HepG2 (cell line): ENCODE results near the gene KATNB1. TPM values are rescaled to one million over a fixed set of nuclear protein-coding genes. Genes with fewer than 3 reads are reported as not detected.

Source experiments
- ARNT ChIP-seq: fragments of 450-650 bp; IDR thresholded peaks from 2 replicates; pipeline ENCODE4 v1.6.1; 2017
- DNMT3B ChIP-seq: conservative IDR thresholded peaks from 2 replicates; pipeline ENCODE4 v1.6.1; 2016; ENCODE audit warnings: missing biosample characterization, control low read depth
- DPF2 ChIP-seq: sonication (generic); formaldehyde crosslinking; IDR thresholded peaks from 2 replicates; pipeline ENCODE4 v1.4.0; 2020; ENCODE audit warnings: mild to moderate bottlenecking, low read depth, missing genetic modification reagents, borderline replicate concordance
- ETV5 ChIP-seq: IDR thresholded peaks from 2 replicates; pipeline ENCODE4 v1.6.1; 2018; ENCODE audit warnings: missing biosample characterization, missing genetic modification reagents, inconsistent platforms, borderline replicate concordance
- HDAC2 ChIP-seq: sonication (generic); formaldehyde crosslinking; IDR thresholded peaks from 2 replicates; pipeline ENCODE4 v1.4.0; 2020; ENCODE audit warnings: missing genetic modification reagents
- HNRNPL ChIP-seq: fragments of 200-400 bp; formaldehyde crosslinking; IDR thresholded peaks from 2 replicates; pipeline ENCODE4 v1.6.1; 2017; ENCODE audit warnings: mild to moderate bottlenecking, low read depth, low read length
- MIXL1 ChIP-seq: IDR thresholded peaks from 2 replicates; pipeline ENCODE4 v1.6.1; 2016
- NR3C1 ChIP-seq: sonication (generic); formaldehyde crosslinking; IDR thresholded peaks from 2 replicates; pipeline ENCODE4 v1.4.0; 2020; ENCODE audit warnings: missing genetic modification reagents
- SALL1 ChIP-seq: sonication (generic); formaldehyde crosslinking; IDR thresholded peaks from 2 replicates; pipeline ENCODE4 v1.8.0; 2022; ENCODE audit warnings: mild to moderate bottlenecking, missing genetic modification reagents
- SAP130 ChIP-seq: IDR thresholded peaks from 2 replicates; pipeline ENCODE4 v1.6.1; 2016; ENCODE audit warnings: low read depth
- STAG1 ChIP-seq: sonication (generic); formaldehyde crosslinking; IDR thresholded peaks from 2 replicates; pipeline ENCODE4 v1.4.0; 2020; ENCODE audit warnings: missing genetic modification reagents
- TGIF2 ChIP-seq: IDR thresholded peaks from 2 replicates; pipeline ENCODE4 v1.6.1; 2016; ENCODE audit warnings: control low read depth, missing compliant biosample characterization
- ZBTB38 ChIP-seq: sonication (generic); formaldehyde crosslinking; IDR thresholded peaks from 2 replicates; pipeline ENCODE4 v1.5.1; 2020; ENCODE audit warnings: mild to moderate bottlenecking, missing genetic modification reagents
- ZFX ChIP-seq: sonication (generic); formaldehyde crosslinking; IDR thresholded peaks from 2 replicates; pipeline ENCODE4 v1.4.0; 2020; ENCODE audit warnings: mild to moderate bottlenecking, low read depth, missing genetic modification reagents, moderate library complexity
- ZNF101 ChIP-seq: sonication (generic); formaldehyde crosslinking; IDR thresholded peaks from 2 replicates; pipeline ENCODE4 v1.4.0; 2020; ENCODE audit warnings: mild to moderate bottlenecking, low read depth, missing genetic modification reagents, borderline replicate concordance
- ZNF598 ChIP-seq: sonication (generic); formaldehyde crosslinking; IDR thresholded peaks from 2 replicates; pipeline ENCODE4 v1.5.1; 2020; ENCODE audit warnings: mild to moderate bottlenecking, missing genetic modification reagents, borderline replicate concordance
- ZNF747 ChIP-seq: sonication (generic); formaldehyde crosslinking; IDR thresholded peaks from 2 replicates; pipeline ENCODE4 v1.8.1; 2023; ENCODE audit warnings: missing genetic modification reagents, mild to moderate bottlenecking, borderline replicate concordance
- ZNF781 ChIP-seq: sonication (generic); formaldehyde crosslinking; IDR thresholded peaks from 2 replicates; pipeline ENCODE4 v1.5.1; 2020; ENCODE audit warnings: borderline replicate concordance, mild to moderate bottlenecking, missing genetic modification reagents; ENCODE audit errors: not compliant biosample characterization
- polyA plus RNA-seq, 8 experiments: library from polyadenylated mRNA; depleted of rRNA in 3 of 8; stranded (reverse) in 7 of 8; unstranded in 1 of 8; fragments of >200 nt; fragmentation: Illumina TruSeq in 4 of 8; extraction: Trizol in 4 of 8; gene quantifications; 2 replicates each; pipeline versions ENCODE4 v1.2.1 to v1.2.3, GENCODE V29; 2011 to 2016; ENCODE audit warnings: low read depth in 4 of 8, missing spikeins in 1 of 8, mixed read lengths in 1 of 8; ENCODE audit not compliant: insufficient read depth in 1 of 8
- total RNA-seq, 5 experiments: library from RNA; depleted of rRNA; stranded (reverse); fragments of >200 nt; fragmentation: Illumina TruSeq; extraction: Trizol; gene quantifications; 2 replicates each; pipeline ENCODE4 v1.2.3, GENCODE V29; 2016; ENCODE audit warnings: low read depth in 1 of 5
- TF ChIP-seq, protein P1 (sequence below): sonication (generic); formaldehyde crosslinking; IDR thresholded peaks from 2 replicates; pipeline ENCODE4 v1.4.0; 2020; ENCODE audit warnings: missing genetic modification reagents, mild to moderate bottlenecking, borderline replicate concordance
- TF ChIP-seq, protein P2 (sequence below): IDR thresholded peaks from 2 replicates; pipeline ENCODE4 v1.6.1; 2016; ENCODE audit warnings: missing genetic modification reagents, missing compliant biosample characterization
- TF ChIP-seq, protein P3 (sequence below): IDR thresholded peaks from 2 replicates; pipeline ENCODE4 v1.6.1; 2016; ENCODE audit warnings: mild to moderate bottlenecking
- TF ChIP-seq, protein P4 (sequence below), 2 experiments: sonication (generic) in 1 of 2; formaldehyde crosslinking in 1 of 2; IDR thresholded peaks; 2 replicates each; pipeline versions ENCODE4 v1.4.0 to v1.6.1; 2018 to 2020; ENCODE audit warnings: missing genetic modification reagents in 2 of 2, borderline replicate concordance in 1 of 2, low read depth in 1 of 2, mild to moderate bottlenecking in 1 of 2, missing biosample characterization in 1 of 2
- TF ChIP-seq, protein P5 (sequence below): sonication (generic); formaldehyde crosslinking; IDR thresholded peaks from 2 replicates; pipeline ENCODE4 v1.5.0; 2020; ENCODE audit warnings: missing genetic modification reagents

The KATNB1 gene
- total and polyA plus RNA-seq, 2 of the 13 experiments (the other 11 are each of a cell fraction or from before 2014, with no cell fraction given): 31.5 to 43.5 TPM

DNA sequence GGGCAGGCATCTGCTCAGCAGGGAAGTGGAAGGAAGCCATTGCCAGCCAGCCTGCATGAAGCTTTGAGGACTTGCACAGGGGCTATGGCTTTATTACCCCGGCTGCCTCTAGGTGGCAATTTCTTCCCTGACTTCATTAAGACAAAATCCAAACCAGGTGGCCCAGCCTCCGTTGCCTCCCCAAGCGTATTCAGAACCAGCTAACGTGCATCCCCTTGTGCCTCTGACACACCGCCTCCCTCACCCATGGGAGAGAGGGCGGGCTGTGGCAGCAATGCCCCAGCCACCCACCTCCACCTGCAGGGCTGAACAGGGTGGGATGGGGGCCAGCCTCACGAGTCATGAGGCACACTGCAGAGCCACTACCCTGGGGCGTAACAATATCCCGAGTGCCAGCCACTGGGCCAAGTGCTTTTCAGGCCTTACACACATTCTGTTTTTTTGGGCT is 59.9 kb downstream of the KATNB1 start (continued):
- TF ChIP-seq, protein P1, sequence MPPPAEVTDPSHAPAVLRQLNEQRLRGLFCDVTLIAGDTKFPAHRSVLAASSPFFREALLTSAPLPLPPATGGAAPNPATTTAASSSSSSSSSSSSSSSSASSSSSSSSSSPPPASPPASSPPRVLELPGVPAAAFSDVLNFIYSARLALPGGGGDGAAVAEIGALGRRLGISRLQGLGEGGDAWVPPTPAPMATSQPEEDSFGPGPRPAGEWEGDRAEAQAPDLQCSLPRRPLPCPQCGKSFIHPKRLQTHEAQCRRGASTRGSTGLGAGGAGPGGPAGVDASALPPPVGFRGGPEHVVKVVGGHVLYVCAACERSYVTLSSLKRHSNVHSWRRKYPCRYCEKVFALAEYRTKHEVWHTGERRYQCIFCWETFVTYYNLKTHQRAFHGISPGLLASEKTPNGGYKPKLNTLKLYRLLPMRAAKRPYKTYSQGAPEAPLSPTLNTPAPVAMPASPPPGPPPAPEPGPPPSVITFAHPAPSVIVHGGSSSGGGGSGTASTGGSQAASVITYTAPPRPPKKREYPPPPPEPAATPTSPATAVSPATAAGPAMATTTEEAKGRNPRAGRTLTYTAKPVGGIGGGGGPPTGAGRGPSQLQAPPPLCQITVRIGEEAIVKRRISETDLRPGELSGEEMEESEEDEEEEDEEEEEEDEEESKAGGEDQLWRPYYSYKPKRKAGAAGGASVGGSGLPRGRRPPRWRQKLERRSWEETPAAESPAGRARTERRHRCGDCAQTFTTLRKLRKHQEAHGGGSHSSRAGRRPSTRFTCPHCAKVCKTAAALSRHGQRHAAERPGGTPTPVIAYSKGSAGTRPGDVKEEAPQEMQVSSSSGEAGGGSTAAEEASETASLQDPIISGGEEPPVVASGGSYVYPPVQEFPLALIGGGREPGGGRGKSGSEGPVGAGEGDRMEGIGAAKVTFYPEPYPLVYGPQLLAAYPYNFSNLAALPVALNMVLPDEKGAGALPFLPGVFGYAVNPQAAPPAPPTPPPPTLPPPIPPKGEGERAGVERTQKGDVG (CRISPR knock-in tag): peak; percentile 72; the same call in 1 of the 2 replicates
- TF ChIP-seq, protein P2, sequence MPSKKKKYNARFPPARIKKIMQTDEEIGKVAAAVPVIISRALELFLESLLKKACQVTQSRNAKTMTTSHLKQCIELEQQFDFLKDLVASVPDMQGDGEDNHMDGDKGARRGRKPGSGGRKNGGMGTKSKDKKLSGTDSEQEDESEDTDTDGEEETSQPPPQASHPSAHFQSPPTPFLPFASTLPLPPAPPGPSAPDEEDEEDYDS (CRISPR knock-in tag): 0 out of 2 replicates have a peak, but pooled peaks have one; percentile 31
- TF ChIP-seq ZNF747 (CRISPR knock-in tag) (no peak), HNRNPL (peak; percentile 78; the same call in 1 of the 2 replicates), MIXL1 (CRISPR knock-in tag) (peak; percentile 69; the same call in 1 of the 2 replicates), ZNF781 (no peak), ZNF598 (no peak), HDAC2 (CRISPR knock-in tag) (0 out of 2 replicates have a peak, but pooled peaks have one; percentile 10), TGIF2 (no peak), DNMT3B (CRISPR knock-in tag) (no peak), SALL1 (CRISPR knock-in tag) (peak; percentile 45; the same call in 1 of the 2 replicates), ZFX (CRISPR knock-in tag) (peak; percentile 35; the same call in 1 of the 2 replicates), ZNF101 (CRISPR knock-in tag) (no peak), NR3C1 (CRISPR knock-in tag) (no peak), DPF2 (CRISPR knock-in tag) (no peak), ARNT (no peak), ETV5 (no peak), ZBTB38 (CRISPR knock-in tag) (peak; percentile 97), SAP130 (CRISPR knock-in tag) (peak; percentile 25; the same call in 1 of the 2 replicates), STAG1 (CRISPR knock-in tag) (peak; percentile 76)
- TF ChIP-seq, protein P3, sequence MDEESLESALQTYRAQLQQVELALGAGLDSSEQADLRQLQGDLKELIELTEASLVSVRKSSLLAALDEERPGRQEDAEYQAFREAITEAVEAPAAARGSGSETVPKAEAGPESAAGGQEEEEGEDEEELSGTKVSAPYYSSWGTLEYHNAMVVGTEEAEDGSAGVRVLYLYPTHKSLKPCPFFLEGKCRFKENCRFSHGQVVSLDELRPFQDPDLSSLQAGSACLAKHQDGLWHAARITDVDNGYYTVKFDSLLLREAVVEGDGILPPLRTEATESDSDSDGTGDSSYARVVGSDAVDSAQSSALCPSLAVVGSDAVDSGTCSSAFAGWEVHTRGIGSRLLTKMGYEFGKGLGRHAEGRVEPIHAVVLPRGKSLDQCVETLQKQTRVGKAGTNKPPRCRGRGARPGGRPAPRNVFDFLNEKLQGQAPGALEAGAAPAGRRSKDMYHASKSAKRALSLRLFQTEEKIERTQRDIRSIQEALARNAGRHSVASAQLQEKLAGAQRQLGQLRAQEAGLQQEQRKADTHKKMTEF (CRISPR knock-in tag): peak; percentile 35; the same call in 1 of the 2 replicates
- TF ChIP-seq, protein P4, sequence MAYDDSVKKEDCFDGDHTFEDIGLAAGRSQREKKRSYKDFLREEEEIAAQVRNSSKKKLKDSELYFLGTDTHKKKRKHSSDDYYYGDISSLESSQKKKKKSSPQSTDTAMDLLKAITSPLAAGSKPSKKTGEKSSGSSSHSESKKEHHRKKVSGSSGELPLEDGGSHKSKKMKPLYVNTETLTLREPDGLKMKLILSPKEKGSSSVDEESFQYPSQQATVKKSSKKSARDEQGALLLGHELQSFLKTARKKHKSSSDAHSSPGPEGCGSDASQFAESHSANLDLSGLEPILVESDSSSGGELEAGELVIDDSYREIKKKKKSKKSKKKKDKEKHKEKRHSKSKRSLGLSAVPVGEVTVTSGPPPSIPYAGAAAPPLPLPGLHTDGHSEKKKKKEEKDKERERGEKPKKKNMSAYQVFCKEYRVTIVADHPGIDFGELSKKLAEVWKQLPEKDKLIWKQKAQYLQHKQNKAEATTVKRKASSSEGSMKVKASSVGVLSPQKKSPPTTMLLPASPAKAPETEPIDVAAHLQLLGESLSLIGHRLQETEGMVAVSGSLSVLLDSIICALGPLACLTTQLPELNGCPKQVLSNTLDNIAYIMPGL (CRISPR knock-in tag; IDR thresholded peaks at IDR 0.05; ENCODE audit: borderline replicate concordance in 1 of 2, low read depth in 1 of 2): peak in 1 of 2 experiments; percentile 22; a peak in 1 of 4 replicates
- TF ChIP-seq, protein P5, sequence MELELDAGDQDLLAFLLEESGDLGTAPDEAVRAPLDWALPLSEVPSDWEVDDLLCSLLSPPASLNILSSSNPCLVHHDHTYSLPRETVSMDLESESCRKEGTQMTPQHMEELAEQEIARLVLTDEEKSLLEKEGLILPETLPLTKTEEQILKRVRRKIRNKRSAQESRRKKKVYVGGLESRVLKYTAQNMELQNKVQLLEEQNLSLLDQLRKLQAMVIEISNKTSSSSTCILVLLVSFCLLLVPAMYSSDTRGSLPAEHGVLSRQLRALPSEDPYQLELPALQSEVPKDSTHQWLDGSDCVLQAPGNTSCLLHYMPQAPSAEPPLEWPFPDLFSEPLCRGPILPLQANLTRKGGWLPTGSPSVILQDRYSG (CRISPR knock-in tag): no peak
